Mesenchymal stem cell (in vitro differentiated cells and primary cell): ENCODE data around the gene WDR89.
A peak's percentile ranks its signal among the peaks of the same experiment; 100 is the strongest.

Source experiments
- DNase-seq: peaks from one replicate; pipeline ENCODE4 v3.0.0-alpha.2; 2013
- H2AFZ ChIP-seq: one replicate; pipeline ENCODE4 v1.6.1; 2013; ENCODE audit warnings: low read depth, mild to moderate bottlenecking, control low read depth, inconsistent platforms, low read length, moderate library complexity
- H2AK5ac ChIP-seq: 2 replicates; pipeline ENCODE4 v1.6.1; 2013; ENCODE audit warnings: low read length, moderate library complexity, mild to moderate bottlenecking, inconsistent platforms; ENCODE audit not compliant: severe bottlenecking
- H2BK120ac ChIP-seq: one replicate; pipeline ENCODE4 v1.6.1; 2013; ENCODE audit warnings: low read depth, mild to moderate bottlenecking, inconsistent platforms, low read length, moderate library complexity
- H2BK12ac ChIP-seq, 2 experiments: one replicate each; pipeline ENCODE4 v1.6.1; 2013; ENCODE audit warnings: inconsistent platforms in 2 of 2, low read length in 2 of 2, mild to moderate bottlenecking in 2 of 2, moderate library complexity in 2 of 2, control low read depth in 1 of 2
- H2BK15ac ChIP-seq: one replicate; pipeline ENCODE4 v1.6.1; 2013; ENCODE audit warnings: mild to moderate bottlenecking, low read depth, inconsistent platforms; ENCODE audit not compliant: poor library complexity, severe bottlenecking
- H2BK5ac ChIP-seq: 2 replicates; pipeline ENCODE4 v1.6.1; 2013; ENCODE audit warnings: low read depth, mild to moderate bottlenecking, low read length, control low read depth, inconsistent platforms; ENCODE audit not compliant: poor library complexity, severe bottlenecking
- H3K14ac ChIP-seq, 2 experiments: one replicate each; pipeline ENCODE4 v1.6.1; 2013; ENCODE audit warnings: inconsistent platforms in 2 of 2, low read length in 2 of 2, control low read depth in 1 of 2, mild to moderate bottlenecking in 1 of 2, moderate library complexity in 1 of 2
- H3K18ac ChIP-seq, 2 experiments: one replicate each; pipeline ENCODE4 v1.6.1; 2013; ENCODE audit warnings: inconsistent platforms in 2 of 2, low read length in 2 of 2, control low read depth in 1 of 2, low read depth in 1 of 2, mild to moderate bottlenecking in 1 of 2
- H3K23ac ChIP-seq, 2 experiments: one replicate each; pipeline ENCODE4 v1.6.1; 2013; ENCODE audit warnings: inconsistent platforms in 2 of 2, low read length in 2 of 2, mild to moderate bottlenecking in 2 of 2, moderate library complexity in 2 of 2, control low read depth in 1 of 2
- H3K27ac ChIP-seq: 2 replicates; pipeline ENCODE4 v1.5.1; 2013; ENCODE audit warnings: mild to moderate bottlenecking, moderate library complexity, low read length, control low read depth, inconsistent platforms; ENCODE audit not compliant: poor library complexity, severe bottlenecking
- H3K27me3 ChIP-seq, 2 experiments: 2 replicates each; pipeline versions ENCODE4 v1.6.1 to v1.7.0; 2013; ENCODE audit warnings: low read length in 2 of 2, mild to moderate bottlenecking in 2 of 2, moderate library complexity in 2 of 2, control low read depth in 1 of 2, inconsistent platforms in 1 of 2; ENCODE audit not compliant: control insufficient read depth in 1 of 2, insufficient read depth in 1 of 2
- H3K36me3 ChIP-seq, 2 experiments: 2 replicates each; pipeline versions ENCODE4 v1.6.1 to v1.7.0; 2013; ENCODE audit warnings: low read length in 2 of 2, control low read depth in 1 of 2, inconsistent platforms in 1 of 2, low read depth in 1 of 2, mild to moderate bottlenecking in 1 of 2; ENCODE audit not compliant: insufficient read depth in 2 of 2, control insufficient read depth in 1 of 2
- H3K4ac ChIP-seq, 2 experiments: one replicate each; pipeline ENCODE4 v1.6.1; 2013; ENCODE audit warnings: inconsistent platforms in 2 of 2, low read length in 2 of 2, mild to moderate bottlenecking in 2 of 2, moderate library complexity in 2 of 2, control low read depth in 1 of 2, low read depth in 1 of 2
- H3K4me1 ChIP-seq: 2 replicates; pipeline ENCODE4 v1.6.1; 2013; ENCODE audit warnings: low read depth, low read length, control low read depth; ENCODE audit not compliant: control insufficient read depth, insufficient read depth
- H3K4me2 ChIP-seq: 2 replicates; pipeline ENCODE4 v1.6.1; 2013; ENCODE audit warnings: low read length, mild to moderate bottlenecking, inconsistent platforms; ENCODE audit not compliant: poor library complexity, severe bottlenecking
- H3K4me3 ChIP-seq, 2 experiments: 2 replicates each; pipeline versions ENCODE4 v1.5.1 to v1.7.0; 2013; ENCODE audit warnings: low read length in 2 of 2, mild to moderate bottlenecking in 2 of 2, control low read depth in 1 of 2, low read depth in 1 of 2; ENCODE audit not compliant: insufficient read depth in 1 of 2
- H3K79me1 ChIP-seq: replicated peaks from 2 replicates; pipeline ENCODE4 v1.6.1; 2013; ENCODE audit warnings: mild to moderate bottlenecking, control low read depth, low read length, inconsistent platforms; ENCODE audit not compliant: poor library complexity, severe bottlenecking
- H3K9ac ChIP-seq: 2 replicates; pipeline ENCODE4 v1.7.0; 2013; ENCODE audit warnings: mild to moderate bottlenecking, low read length, moderate library complexity
- H3K9me3 ChIP-seq: 2 replicates; pipeline ENCODE4 v1.7.0; 2013; ENCODE audit warnings: mild to moderate bottlenecking, low read length; ENCODE audit not compliant: control insufficient read depth
- H4K8ac ChIP-seq: one replicate; pipeline ENCODE4 v1.6.1; 2013; ENCODE audit warnings: inconsistent platforms, mild to moderate bottlenecking, low read length, moderate library complexity
- H4K91ac ChIP-seq: one replicate; pipeline ENCODE4 v1.6.1; 2013; ENCODE audit warnings: mild to moderate bottlenecking, low read length, inconsistent platforms
- WGBS: methylation state at CpG from one replicate; pipeline ENCODE4 v1.1.7; 2013; ENCODE audit warnings: mixed read lengths; 5-methylcytosine and 5-hydroxymethylcytosine counted together

WDR89 gene

GRCh38 chr14:63673886-63674497 is 32.3 kb upstream of the WDR89 start:
- H3K27ac ChIP-seq = no peak overlapping the region
- no peaks in the 10 kb centered on the region for H3K9me3 ChIP-seq
- H3K9ac ChIP-seq = no peak overlapping the region
- H3K4me3 ChIP-seq = no peak overlapping the region
- no peak overlapping the region for H4K8ac ChIP-seq
- H2BK12ac ChIP-seq = no peak overlapping the region
- no peak overlapping the region for H3K4me2 ChIP-seq
- 82% methylated on average over 7 of the region's 7 CpGs for WGBS
- no peak overlapping the region for H3K14ac ChIP-seq
- no peak overlapping the region for H2BK5ac ChIP-seq
- H3K23ac ChIP-seq = no peak overlapping the region
- no peak overlapping the region for H4K91ac ChIP-seq
- no peaks in the 10 kb centered on the region for H3K27me3 ChIP-seq
- H2BK120ac ChIP-seq = no peak overlapping the region
- H3K18ac ChIP-seq = no peak overlapping the region
- H2AFZ ChIP-seq = no peak overlapping the region
- H2BK15ac ChIP-seq = no peak overlapping the region
- peaks cover 0 to 17% of the 10 kb centered on the region in 2 experiments for H3K36me3 ChIP-seq
- no peak overlapping the region for H2AK5ac ChIP-seq
- H3K4me1 ChIP-seq = peaks cover 12% of the 10 kb centered on the region
- no peak for DNase-seq
- no peak overlapping the region for H3K4ac ChIP-seq
- H3K79me1 ChIP-seq = no peaks in the 10 kb centered on the region

DNA sequence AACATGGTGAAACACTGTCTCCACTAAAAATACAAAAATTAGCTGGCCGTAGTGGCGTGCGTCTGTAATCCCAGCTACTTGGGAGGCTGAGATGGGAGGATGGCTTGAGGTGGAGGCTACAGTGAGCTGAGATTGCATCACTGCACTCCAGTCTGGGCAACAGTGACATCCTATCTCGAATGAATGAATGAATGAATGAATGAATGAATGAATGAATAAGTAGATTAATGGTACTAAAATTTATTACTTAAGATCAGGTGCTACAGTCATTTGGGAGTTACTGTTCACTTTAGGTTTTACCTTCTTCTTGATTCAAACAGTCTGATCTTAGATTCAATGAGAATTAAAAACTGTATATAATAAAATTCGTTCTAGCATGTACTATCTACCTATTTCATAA is 31.6 kb upstream of the WDR89 start:
- peaks cover 0 to 17% of the 10 kb centered on the region in 2 experiments for H3K36me3 ChIP-seq
- H3K9me3 ChIP-seq = no peaks in the 10 kb centered on the region
- no peak overlapping the region for H4K8ac ChIP-seq
- H4K91ac ChIP-seq = no peak overlapping the region
- 100% methylated on average over 4 of the region's 5 CpGs for WGBS
- H3K27ac ChIP-seq = peak overlapping the region; percentile 39
- H3K4ac ChIP-seq = no peak overlapping the region
- H3K4me1 ChIP-seq = peaks cover 12% of the 10 kb centered on the region
- H3K27me3 ChIP-seq = no peaks in the 10 kb centered on the region
- no peak overlapping the region for H2BK5ac ChIP-seq
- H3K4me2 ChIP-seq = no peak overlapping the region
- no peak overlapping the region for H3K4me3 ChIP-seq
- no peak for DNase-seq
- H3K18ac ChIP-seq = no peak overlapping the region
- H3K23ac ChIP-seq = no peak overlapping the region
- H3K9ac ChIP-seq = no peak overlapping the region
- H2BK15ac ChIP-seq = no peak overlapping the region
- no peak overlapping the region for H2BK120ac ChIP-seq
- H3K79me1 ChIP-seq = no peaks in the 10 kb centered on the region
- no peak overlapping the region for H2AFZ ChIP-seq
- H2AK5ac ChIP-seq = no peak overlapping the region
- H3K14ac ChIP-seq = no peak overlapping the region
- H2BK12ac ChIP-seq = no peak overlapping the region

DNA sequence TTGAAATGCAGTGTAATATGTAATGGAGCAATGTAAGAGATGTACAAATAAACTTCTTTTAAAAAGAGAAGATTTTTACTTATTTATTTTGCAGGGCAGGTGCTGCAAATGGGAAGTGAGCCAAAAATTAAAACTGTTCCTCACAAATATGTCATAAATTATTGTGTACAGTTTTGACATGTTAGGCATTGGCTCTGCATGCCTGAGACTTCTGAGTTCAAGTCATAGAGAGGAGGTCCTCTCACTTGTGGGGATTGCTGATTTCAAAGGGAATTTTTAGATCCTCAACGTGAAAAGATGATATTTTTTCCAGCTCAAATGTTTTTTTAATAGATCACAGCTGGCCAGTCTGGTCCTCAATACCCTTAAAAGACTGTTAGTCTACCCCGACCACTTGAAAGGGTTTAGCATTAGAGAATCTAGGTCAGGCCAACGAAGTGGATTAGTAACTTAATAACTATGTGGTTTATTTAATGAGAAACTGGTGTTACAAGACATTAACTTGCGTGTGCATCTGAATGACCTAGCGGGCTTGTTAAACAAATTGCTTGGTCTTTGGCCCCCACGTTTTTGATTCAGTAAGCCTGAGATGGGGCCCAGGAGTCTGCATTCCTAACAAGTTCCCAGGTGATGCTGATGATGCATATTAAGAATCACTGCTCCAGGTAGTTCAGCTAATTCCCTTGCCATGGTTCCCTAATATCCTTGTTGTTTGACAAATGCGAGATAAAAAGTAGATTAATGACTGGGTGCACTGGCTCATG is 30.9 kb upstream of the WDR89 start:
- no peak for DNase-seq
- Histone ChIP-seq H3K18ac (no peak overlapping the region), H3K9me3 (no peaks in the 10 kb centered on the region), H2AK5ac (no peak overlapping the region), H2BK120ac (no peak overlapping the region), H3K27ac (peak overlapping the region; percentile 94), H2BK5ac (no peak overlapping the region), H3K4me1 (peaks cover 12% of the 10 kb centered on the region), H4K8ac (no peak overlapping the region), H3K4ac (no peak overlapping the region), H3K4me3 (no peak overlapping the region), H3K27me3 (no peaks in the 10 kb centered on the region), H2AFZ (no peak overlapping the region), H2BK12ac (no peak overlapping the region), H3K23ac (no peak overlapping the region), H2BK15ac (no peak overlapping the region), H3K9ac (no peak overlapping the region), H3K14ac (no peak overlapping the region), H4K91ac (no peak overlapping the region), H3K4me2 (no peak overlapping the region), H3K36me3 (peaks cover 0 to 14% of the 10 kb centered on the region in 2 experiments), H3K79me1 (no peaks in the 10 kb centered on the region)
- WGBS = 89% methylated on average over 7 of the region's 7 CpGs

GRCh38 chr14:63671987-63672386 is 30.3 kb upstream of the WDR89 start:
- Histone ChIP-seq H3K4me3 (no peak overlapping the region), H3K9ac (no peak overlapping the region), H3K9me3 (no peaks in the 10 kb centered on the region), H3K14ac (no peak overlapping the region), H4K8ac (no peak overlapping the region), H4K91ac (no peak overlapping the region), H2BK120ac (no peak overlapping the region), H2BK15ac (no peak overlapping the region), H3K4ac (no peak overlapping the region), H3K27me3 (no peaks in the 10 kb centered on the region), H2BK5ac (peak overlapping the region; percentile 84), H2AFZ (no peak overlapping the region), H3K4me1 (peaks cover 12% of the 10 kb centered on the region), H3K36me3 (peaks cover 0 to 10% of the 10 kb centered on the region in 2 experiments), H3K4me2 (peak overlapping the region; percentile 33), H3K79me1 (no peaks in the 10 kb centered on the region), H3K23ac (no peak overlapping the region), H3K27ac (peak overlapping the region; percentile 94), H2BK12ac (no peak overlapping the region), H2AK5ac (peak overlapping the region; percentile 100), H3K18ac (no peak overlapping the region)
- WGBS = 98% methylated on average over 3 of the region's 3 CpGs
- DNase-seq = no peak
